ENCODE data around the gene EVC.

Gene EVC

GRCh38 chr4:5730993-5731990 is 20.3 kb downstream of the EVC start:
- DNase-seq (ENCODE audit: low spot score): no peak

- DNase-seq (ENCODE audit: low spot score): no peak
Observed at GRCh38 chr4:5732158-5732557, 21.2 kb downstream of the EVC start.

GRCh38 chr4:5734853-5735252 is 23.9 kb downstream of the EVC start:
- DNase-seq (ENCODE audit: low spot score): peak; percentile 60

DNA sequence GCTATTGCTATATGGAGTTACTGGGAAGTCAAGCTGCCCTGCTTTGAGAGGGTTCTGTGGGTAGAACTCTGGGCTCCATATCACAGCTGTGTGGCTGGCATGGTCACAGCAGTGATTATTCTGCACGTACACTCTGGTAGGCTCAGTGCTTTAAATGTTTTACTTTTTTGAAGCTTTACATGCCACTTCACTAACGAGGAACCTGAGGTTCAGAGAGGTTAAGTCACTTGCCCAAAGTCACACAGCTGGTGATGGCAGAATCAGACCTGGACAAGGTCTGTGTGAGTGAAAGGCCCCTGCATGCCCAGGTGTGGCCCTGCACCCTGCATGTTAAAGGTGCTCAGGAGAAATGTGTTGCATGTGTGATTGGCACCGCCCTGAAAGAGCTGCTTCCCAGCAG is 24.5 kb downstream of the EVC start:
- peak; percentile 14 for DNase-seq (ENCODE audit: low spot score)

DNA sequence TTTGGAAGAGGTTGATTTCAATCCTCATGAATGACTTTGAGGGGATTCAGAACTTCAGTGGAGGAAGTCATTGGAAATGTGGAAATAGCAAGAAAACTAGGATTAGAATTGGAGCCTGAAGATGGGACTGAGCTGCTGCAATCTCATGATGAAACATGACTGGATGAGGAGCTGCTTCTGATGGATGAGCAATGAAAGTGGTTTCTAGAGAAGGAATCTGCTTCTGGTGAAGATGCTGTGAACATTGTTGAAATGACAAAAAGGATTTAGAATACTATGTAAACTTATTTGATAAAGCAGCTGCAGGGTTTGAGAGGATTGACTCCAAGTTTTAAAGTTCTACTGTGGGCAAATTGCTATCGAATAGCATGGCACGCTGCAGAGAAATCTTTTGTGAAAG is 27.1 kb downstream of the EVC start:
- DNase-seq (ENCODE audit: low spot score): no peak

DNA sequence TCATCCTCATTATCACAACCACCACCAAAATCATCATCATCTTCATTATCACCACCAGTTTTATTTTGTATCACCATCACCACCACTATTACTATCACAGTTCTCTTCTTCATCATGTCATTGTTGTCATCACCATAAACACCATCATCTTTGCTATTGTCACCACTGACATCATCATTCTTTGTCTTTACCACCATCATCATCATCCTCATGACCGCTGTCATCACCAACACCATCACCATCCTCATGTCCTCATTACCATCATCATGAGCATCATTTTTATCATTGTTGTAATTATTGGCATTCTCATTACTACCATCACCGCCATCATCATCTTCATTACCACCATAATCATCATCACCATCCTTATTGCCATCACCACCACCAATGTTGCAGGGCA is 31.4 kb downstream of the EVC start:
- no peak for DNase-seq (ENCODE audit: low spot score)

DNA sequence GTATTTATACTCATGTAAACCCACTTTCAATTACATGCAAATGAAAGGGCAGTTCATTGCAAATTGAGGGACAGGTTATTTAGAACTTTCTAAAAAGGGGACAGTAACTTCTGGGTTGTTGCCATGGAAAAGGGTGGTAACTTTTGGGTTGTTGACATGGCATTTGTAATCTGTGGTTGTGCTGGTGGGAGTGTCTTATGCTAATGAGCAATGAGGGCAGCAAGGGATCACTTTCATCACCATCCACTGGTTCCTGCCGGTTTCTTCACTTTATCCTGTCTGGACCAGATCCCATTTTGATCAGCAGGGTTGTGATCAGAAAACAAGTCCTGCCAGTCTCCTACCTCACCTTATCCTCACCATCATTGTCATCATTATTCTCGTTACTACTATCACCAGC is 32.0 kb downstream of the EVC start:
- no peak for DNase-seq (ENCODE audit: low spot score)

DNA sequence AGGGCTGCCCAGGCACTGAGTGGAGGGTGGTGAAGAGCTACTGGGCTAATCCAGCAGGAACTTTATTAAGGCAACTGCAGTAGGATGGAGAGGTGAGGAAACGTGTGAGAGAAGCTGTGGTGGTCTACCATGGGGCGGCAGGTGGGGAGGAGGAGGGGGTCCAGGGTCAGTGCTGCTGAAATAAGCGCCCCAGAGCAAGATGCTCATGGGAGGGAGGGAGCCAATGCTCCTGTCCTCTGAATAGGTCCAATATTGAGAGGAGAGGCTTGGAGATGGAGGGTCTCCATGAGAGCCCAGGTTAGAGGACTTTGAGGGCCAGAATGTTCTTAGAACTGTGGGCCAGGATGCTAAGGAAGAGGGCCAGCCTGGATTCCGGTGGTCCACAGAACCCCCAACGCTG is 35.2 kb downstream of the EVC start:
- no peak for DNase-seq (ENCODE audit: low spot score)

- no peak for DNase-seq (ENCODE audit: low spot score)
Observed at GRCh38 chr4:5746829-5747737, 36.1 kb downstream of the EVC start.

DNA sequence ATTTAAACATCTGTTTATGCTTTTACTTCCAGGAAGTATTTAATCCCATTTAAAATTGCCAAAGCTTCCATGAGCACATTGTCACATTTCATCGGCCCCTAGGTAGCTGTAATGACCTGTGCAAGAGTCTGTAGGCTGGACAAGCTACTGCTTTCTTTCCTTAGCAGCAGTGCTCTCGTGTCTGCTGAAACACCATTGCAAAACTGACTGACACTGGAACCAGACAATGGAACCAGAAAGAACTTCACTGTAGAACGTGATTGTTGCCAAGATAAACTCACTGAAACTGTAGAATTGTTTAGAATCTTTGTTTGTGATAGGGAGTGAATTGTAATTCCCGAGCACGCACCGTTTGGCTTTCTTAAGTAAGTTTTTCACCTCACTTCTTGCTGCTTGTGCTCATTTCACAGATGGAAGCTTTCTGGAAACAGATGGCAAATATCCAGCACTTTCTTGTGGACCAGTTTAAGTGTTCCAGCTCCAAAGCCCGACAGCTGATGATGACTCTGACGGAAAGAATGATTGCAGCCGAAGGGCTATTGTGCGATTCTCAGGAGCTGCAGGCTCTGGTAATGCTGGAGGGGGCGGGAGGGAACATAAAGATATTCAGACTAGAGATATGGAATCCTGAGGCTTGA is 36.9 kb downstream of the EVC start:
- DNase-seq (ENCODE audit: low spot score): no peak

GRCh38 chr4:5749568-5749967 is 38.6 kb downstream of the EVC start:
- no peak for DNase-seq (ENCODE audit: low spot score)

DNA sequence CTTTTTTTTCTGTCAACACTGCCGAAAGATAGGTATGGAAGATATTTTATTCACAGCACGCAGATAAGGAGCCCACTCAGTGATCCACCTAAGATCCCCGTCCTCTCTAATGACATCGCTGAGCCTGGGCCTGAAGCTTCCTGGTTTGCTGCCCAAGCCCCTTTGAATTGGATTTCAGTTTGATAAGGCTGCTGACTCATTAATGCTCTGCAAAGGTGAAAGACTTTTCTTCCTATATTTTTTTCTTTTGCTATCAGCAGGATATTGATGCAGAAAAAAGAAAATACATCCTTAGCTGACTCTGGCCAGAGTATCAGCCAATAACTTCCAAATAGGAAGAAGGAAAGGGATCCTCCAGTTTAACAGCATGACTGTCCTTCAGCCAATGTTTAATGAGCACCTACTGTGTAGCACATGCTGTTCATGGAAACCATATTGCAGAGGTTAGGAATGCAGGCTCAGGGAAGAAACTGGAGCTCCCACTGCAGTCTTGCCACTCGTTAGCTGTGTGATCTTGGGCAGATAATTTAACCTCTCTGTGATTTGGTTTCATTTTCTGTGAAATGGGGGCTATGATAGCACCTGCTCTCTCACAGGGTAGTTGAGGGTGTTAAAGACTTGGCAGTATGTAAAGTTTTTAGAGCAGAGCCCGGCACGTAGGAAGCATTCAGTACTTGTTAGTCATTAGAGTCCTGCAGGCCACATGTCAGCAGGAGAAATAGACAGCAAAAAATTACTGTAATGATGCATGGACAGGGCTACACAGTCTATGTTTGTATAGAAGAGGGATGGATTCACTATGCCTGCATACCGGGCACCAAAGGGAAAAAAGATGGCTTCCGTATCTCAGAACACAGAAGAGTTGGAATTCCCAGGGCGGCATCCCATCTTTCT is 39.3 kb downstream of the EVC start:
- DNase-seq (ENCODE audit: low spot score): no peak

DNA sequence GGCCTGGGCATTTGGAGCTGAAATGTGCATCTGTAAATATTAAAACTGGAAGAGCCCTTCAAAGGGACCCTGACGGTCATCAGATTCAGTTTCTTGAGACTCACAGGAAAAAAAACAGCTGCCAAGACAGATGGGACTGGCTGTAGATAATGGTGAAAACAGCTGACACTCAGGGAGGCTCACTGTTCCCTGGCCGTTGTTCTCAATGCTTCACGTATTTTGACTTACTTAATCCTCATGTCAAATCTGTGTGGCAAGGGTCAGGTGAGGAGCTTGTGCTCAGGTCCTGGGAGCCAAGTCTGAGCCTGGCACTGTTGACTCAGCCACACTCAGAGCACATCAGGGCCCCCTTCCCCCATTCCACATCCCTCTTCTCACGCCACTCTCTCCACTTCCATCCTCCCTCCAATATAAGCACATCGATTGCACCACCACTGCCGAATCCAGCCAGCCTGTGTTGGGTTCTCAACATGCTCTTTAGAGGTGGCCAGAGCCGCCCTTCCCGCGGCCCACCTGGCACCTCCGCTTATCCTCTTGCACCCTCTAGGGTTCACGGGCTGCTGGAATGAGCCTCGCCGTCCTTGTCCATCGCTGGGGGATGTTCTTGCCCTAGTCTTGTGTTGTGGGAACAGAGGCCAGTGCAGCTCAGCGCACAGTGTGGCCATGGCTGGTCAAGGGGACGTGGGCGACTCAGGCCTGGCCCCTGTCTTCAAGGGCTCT is 40.1 kb downstream of the EVC start:
- no peak for DNase-seq (ENCODE audit: low spot score)

DNA sequence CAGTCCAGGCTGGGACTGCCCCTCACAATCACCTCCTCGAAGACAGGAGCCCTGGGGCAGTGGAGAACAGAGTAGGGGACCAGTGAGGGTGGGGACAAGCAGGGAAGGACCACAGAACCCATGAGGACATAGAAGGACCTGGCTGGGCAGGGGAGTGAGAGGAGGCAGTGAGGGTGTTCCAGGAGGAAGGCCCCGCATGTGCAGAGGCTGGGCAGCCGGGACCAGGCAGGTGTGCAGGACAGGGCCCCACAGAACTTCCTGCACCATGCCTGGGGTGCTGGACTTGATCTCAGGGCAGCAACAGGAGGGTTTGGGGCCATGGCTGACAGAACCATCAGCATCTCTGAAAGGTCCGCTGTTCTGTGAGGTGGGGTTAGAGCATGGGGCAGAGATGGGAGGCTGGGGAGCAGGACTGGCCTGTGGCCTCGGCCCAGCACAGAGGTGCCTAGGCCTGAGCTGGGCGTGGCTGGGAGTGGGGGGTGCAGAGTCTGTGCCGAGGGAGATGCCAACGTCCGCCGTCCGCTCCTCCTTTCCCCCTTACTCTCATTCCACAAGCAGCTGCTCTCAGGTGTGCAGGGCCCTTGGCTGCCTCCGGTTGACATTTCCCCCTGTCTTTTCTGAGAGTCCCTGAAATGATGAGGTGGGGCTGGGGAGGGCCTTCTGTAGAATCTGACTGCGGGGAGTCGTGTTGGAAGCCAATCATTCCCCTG is 40.8 kb downstream of the EVC start:
- no peak for DNase-seq (ENCODE audit: low spot score)

DNA sequence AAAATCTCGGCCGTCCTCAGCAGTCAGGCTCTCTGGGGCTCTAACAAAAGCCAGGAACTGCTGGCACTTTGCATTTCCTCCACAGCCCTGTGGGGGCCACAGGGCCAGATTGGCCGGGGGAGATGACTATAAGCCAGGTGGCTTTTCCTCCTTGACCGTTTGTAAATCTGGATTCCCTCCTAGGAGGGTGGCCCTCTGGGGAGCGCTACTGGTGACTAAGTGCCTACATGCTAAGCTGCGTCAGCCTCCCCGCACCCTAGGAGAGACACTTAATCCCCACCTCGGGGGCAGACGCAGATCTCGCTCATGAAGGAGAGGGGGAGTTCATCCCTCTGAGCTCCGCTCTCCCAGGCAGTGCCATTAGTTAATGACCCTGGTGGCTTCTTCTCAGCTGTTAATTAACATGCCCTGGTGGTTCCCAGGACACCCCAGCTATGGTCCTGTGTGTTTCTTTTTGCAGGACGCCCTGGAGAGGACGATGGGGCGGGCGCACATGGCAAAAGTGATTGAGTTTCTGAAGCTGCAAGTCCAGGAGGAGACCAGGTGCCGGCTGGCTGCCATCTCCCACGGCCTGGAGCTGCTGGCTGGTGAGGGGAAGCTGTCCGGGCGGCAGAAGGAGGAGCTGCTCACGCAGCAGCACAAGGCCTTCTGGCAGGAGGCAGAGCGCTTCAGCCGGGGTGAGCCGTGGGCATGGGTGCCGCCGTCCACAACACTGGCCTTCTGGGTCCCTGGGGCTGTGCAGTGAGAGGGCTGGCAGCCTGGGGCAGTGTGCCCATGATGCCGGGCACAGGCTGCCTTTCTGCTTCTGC is 41.6 kb downstream of the EVC start:
- no peak for DNase-seq (ENCODE audit: low spot score)

- no peak for DNase-seq (ENCODE audit: low spot score)
Observed at GRCh38 chr4:5753366-5753765, 42.4 kb downstream of the EVC start.

- peak; percentile 46 for DNase-seq (ENCODE audit: low spot score)
Observed at GRCh38 chr4:5753766-5754528, 42.9 kb downstream of the EVC start.

DNA sequence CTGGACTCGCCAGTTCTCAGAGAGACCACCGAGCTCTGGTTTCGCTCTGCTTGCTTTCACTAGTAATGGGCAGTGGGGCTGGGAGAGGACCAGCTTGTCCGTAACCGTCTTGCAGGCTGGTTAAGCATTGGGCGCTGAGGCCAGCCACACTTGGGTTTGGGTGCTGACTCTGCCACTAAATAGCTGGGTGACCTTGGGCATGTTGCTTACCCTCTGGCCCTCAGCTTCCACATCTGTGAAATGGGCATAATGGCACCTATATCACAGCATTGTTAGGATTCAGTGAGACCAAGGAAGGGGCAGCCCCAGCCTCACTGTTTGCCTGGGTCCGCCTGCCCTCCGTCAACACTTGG is 43.5 kb downstream of the EVC start:
- DNase-seq (ENCODE audit: low spot score): no peak
